Stimulated activated naive CD8-positive, alpha-beta T cell treated with anti-CD3 and anti-CD28 coated beads, Interleukin-15, Interleukin-2, amounts not matched to agents 100 U/mL and 50 U/mL, for 24 hours (primary cell): ENCODE results near the gene GPALPP1.
A peak's percentile ranks its signal among the peaks of the same experiment; 100 is the strongest.
"Not testable (repeated sequence)": the region's sequence is repeated elsewhere in the genome, so short reads cannot be mapped to it uniquely, and the experiment has no call there.

Source experiments
- ATAC-seq: fragments of 150-1000 bp; cut with Tn5 transposase; one replicate; pipeline ENCODE4 v1.10.0; 2021
- DNase-seq: peaks from one replicate; pipeline ENCODE4 v3.0.0; 2021

The GPALPP1 gene

DNA sequence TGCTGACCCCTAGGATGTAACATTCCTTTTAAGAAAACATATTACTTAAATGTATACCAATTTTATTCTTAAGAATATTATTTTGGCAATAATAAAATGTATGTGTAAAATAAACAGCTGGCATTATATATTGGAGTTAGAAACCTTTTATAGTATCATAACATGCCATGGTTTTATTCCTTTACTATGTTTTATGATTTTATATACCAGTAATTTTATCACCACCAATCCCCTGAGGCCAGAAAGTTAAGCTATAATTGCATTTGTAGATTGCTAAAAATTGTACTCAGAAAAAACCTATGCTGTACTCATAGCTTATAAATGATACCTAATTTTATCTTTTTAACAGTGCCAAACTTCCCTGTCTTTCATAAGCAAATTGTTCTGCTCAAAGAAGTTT is 17.9 kb downstream of the GPALPP1 start:
- DNase-seq (no peak), ATAC-seq (no peak)

DNA sequence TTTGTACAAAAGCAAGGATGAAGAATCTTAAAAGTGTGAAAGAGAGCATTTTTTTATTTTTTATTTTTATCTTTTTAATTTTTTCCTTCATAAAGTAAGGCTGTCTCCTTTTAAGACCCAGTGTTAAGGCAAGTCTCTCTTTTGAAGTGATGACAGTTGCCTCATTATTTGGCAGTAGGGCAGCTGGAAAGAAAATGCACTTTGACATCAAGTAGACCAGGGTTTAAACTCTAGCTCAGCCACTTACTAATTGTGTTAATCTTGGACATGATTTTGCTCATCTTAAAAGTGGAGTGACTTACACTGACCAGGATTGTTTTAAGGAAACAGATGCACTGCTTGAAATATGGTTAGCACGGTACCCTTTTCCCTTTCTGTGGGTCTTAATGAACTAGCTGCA is 18.5 kb downstream of the GPALPP1 start:
- DNase-seq (no peak), ATAC-seq (no peak)

DNA sequence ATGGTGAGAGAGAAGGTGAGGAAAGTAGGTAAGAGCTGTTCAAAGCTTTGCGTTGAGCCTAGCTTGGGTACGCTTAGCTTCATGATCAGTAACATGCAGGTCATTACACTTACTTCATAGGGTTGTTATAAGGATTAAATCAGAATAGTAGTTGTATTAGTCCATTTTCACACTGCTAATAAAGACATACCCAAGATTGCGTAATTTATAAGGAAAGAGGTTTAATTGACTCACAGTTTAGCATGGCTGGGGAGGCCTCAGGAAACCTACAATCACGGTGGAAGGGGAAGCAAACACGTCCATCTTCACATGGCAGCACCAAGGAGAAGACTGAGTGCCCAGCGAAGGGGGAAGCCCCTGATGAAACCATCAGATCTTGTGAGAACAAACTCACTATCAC is 21.9 kb downstream of the GPALPP1 start:
- no peak for DNase-seq

DNA sequence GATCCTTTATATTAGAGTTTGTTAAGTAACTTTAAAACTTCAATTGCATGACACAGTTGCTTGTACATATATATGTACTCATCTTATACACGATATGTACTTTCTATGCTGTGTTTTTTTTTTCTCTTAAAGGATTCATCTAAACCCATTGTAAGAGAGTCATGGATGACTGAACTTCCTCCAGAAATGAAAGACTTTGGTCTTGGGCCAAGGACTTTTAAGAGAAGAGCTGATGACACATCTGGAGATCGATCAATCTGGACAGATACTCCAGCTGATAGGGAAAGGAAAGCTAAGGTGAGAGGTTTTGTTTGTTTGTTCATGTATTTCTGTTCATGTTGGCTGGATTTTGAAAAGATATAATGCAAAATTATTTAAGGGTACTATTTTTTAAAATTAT is 26.0 kb downstream of the GPALPP1 start:
- ATAC-seq: no peak
- no peak for DNase-seq

More for the DNA sequence above, 21.9 kb downstream of the GPALPP1 start:
- ATAC-seq: no peak

DNA sequence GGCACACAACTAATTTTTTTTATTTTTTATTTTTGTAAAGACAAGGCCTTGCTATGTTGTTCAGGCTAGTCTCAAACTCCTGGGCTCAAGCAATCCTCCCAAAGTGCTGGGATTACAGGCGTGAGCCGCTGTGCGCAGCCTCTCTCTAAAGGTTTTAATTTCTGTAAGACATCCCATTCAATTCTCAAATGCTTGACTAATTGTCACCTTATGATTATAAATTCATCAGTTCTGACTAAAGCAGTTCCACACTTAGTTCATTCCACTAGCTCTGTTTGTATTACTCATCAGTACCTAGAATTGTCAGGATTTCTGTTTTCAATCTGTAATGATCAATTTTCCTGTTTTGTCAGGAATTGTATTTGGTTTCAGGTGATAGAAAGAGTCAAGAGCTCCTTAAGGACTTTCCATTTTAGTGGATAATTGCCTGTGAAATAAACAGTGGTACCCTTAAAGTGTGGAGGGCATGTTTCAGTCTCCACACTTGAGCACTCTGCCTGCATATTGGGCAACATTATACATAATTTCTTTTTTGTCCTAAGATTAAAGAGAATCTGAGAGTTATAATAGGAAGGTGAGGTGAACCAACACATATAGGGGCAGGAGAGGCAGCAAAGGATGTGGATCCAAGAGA is 27.6 kb downstream of the GPALPP1 start:
- ATAC-seq (no peak), DNase-seq (no peak)

DNA sequence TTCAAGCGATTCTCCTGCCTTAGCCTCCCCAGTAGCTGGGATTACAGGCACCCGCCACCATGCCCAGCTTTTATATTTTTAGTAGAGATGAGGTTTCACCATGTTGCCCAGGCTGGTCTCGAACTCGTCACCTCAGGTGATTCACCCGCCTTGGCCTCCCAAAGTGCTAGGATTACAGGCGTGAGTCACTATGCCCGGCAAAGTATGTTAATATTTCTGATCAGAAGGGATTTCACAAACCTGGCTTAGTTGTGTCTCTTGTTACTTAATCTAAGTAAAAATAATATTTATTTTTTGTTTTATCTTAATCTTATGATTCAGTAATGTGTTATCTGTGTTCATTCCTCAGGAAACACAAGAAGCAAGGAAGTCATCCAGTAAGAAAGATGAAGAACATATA is 30.6 kb downstream of the GPALPP1 start:
- DNase-seq, ATAC-seq: not testable (repeated sequence)

DNA sequence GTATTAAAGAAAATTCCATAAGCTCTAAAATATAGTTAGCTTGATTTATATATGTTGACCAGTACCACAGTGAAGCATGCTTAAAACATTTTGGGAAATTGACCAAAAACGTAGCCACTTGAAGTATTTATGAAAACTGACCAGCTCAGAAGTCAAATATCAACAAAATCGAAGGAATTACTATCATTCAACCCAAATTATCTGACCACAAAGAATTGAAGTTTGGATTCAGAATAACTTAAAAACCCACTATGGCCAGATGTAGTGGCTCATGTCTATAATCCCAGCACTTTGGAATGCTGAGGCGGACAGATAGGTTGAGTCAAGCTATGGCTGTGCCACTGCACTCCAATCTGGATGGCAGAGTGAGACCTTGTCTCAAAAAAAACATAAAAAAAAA is 31.9 kb downstream of the GPALPP1 start:
- ATAC-seq (no peak), DNase-seq (no peak)

DNA sequence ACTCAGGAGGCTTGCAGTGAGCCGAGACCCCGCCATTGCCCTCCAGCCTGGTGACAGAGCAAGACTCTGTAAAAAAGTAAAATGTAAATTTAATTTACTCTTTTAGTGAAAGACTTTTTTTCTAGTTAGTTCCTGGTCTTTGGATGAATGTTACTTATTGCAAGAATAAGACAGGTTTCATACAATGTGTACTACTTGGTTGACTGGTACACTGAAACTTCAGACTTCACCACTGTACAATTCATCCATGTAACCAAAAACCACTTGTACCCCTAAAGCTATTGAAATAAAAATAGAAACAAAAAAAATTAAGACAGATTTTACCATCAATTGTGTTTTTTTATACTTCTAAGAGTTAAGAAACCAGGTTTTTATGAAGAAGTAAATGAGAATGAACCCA is 35.5 kb downstream of the GPALPP1 start:
- no peak for DNase-seq
- ATAC-seq: no peak

DNA sequence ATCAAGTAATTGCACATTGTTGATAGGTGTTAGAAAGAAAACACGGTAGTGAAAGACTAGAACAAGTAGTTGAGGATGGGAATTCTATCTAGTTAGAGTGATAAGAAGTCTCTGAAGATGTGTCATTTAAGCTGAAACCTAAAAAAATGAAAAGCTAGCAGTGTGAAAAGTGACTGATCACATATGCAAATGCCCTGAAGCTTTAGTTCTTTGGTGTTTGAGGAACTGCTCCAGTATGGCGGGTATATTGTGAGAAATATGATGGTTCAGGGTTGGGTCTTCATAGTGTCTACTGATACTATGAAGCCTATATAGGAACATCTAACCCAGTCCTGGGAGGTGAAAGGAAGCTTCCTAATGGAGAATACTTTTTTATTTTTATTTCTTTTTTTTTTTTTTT is 45.0 kb downstream of the GPALPP1 start:
- DNase-seq (no peak), ATAC-seq (no peak)

DNA sequence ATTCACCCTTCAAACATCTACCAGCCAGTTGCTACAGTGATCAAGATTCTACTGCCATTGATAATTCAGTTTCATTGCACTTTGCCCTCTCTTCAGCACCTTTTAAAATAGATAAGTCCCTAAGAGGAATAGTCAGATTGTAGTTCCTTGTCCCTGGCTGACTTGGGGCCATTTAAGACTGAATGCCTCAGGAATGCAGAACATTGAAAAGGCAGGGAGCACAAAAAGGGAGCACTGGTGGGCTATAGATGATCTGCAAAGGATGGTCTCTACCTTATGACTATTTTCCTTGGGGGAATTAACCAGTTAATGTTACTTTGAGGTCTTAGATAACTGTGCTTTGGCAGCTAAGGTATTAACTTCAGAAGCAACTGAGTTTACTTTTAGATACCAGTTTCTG is 46.9 kb downstream of the GPALPP1 start:
- no peak for ATAC-seq
- no peak for DNase-seq

DNA sequence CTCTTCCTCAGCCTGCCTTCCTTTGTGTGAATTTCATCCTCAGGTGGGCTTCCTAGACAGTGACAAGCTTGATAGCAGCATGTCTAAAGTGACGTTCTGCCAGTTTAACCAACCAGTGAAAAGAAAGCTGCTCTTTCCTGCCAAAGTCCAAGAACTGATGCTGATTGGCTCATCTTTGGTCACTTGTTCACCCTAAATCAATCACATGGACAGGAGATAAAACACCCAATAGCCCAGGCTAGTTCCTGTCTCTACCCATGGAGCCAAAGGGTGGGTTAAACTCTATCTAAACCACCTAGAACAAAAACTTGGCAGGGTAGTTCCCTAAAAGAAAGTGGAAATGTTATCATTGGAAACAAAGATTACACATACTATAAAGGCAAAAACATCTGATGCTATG is 50.8 kb downstream of the GPALPP1 start:
- DNase-seq: no peak
- ATAC-seq: no peak

DNA sequence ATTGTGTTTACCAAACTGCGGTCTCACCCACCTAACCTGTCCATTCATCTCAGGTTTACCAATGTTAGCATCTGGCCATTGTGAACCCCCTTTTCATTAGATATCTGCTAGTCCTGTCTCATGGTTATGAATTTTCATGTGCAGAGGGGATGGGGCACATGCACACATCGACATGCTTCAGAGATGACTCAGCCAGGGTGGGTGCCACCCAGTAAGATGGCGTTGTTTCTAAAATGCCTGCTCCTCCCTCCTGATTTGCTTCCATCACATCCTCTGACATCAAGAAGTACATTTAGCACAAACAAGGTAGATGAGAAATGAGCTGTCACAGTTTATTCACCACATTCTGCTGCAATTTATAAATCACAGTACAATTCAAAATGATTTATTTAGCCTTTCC is 51.3 kb downstream of the GPALPP1 start:
- no peak for DNase-seq
- ATAC-seq: no peak

DNA sequence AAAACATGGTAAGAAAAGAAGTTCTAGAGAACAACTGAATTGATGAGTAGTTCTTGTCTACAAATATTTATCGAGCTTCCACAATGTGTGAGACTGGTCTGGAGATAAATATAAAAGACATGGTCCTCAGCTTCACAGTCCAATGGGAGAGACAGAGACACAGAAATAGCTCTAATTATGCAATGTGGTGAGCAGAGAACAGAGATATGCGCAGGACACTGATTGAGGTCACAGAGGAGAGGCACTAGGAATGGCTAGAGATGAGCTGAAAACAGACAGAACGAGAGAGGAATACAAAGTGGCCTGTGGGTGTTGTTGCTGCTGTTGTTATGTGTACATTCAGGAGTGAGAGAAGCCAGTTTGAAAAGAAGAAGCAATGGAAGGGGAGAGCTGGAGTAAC is 53.2 kb downstream of the GPALPP1 start:
- no peak for ATAC-seq
- no peak for DNase-seq

DNA sequence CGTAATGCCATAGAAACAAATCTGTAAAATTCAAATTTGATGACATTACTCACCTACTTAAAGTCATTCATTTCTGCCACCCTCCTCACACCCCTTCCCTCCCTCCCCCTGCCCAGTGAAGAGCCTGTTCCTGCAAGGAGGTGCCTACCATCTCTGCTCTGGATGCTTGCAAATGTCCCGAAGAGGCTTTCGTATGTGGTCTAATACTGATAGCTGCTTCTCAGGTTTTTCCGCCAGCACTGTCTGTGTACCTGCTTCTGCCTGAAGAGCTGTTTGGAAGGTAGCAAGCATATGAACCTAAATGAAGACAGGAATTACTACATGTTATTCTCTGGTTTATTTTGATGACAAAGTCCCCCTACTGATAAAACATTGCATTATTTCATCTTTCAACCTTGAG is 57.1 kb downstream of the GPALPP1 start:
- no peak for ATAC-seq
- DNase-seq: no peak

DNA sequence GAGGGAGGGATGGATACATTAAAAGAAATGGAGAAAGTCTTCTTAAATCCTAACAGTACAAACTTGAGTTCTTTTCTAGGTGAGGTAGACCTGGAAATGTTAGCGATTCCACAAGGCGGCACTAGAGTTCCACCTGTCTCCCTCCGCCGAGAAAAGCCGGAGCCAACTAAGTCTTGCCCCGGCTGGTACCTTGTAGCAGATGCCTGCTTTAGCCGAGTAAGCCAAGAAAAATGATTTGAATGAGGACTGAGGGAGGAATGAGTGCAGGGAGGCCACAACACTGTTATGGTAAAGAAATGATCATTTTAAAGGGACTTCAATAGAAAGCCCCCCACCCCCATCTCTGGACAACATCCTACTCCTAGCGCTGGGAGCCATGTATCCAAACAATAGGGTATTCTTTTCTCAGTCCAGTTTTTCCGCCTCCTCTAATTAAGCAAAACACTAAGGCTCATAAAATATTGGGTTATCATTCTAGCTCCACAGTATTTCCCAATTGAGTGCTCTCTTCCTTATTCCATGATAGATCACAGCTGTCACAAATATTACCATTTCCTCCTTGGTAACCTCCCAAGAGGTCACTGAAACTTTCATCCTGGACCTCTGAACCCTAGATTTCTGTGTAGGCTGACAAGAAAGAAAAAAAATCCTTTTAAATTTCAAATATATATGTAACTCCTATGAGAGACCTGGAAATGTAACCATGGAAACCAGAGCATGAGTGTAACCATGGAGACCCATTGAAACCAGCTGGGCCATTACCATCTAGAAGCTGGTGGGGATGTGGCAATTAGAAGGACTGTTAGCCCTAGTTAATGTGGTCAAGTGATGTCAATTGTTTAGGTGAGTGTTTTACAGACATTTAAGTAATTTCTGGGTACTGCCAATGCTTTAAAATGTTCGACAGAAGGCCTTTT is 58.3 kb downstream of the GPALPP1 start:
- DNase-seq (peak; percentile 79), ATAC-seq (peak; percentile 78)

DNA sequence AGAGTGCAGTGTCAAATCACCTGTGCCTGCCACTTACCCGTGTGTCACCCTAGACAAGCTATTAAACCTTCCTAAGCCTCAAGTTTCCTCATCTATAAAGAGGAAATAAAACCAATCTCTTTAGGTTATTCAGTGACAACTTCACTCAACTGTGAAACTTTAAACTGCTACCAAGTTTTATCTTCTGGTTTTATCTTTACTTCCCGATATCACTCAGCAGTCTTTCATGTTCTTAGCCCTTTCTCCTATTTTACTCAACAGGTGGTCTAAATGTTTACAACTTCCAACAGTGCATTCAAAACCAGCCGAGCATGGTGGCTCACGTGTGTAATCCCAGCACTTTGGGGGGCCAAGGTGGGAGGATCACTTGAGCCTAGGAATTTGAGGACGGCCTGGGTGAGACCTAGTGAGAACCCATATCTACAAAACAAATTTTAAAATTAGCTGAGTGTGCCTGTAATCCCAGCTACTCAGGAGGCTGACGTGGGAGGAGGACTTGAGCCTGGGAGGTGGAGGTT is 59.6 kb downstream of the GPALPP1 start:
- peak; percentile 69 for ATAC-seq
- no peak for DNase-seq

DNA sequence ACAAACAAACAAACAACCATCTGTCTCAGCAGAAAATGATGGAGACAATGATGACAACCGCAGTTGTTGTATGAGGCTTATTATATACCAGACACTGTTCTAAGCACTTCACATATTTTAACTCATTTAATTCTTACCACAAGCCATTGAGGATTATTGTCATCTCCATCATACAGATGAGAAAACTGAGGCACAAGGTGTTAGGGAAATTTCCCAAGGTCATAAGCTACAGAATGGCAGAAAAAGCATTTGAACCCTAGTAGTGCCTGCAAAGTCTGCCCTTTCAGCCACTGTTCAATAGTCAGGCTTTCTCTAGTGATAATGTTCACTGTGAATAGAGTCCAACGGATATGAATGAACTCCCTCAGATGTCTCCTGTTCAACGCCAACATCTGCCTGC is 60.1 kb downstream of the GPALPP1 start:
- ATAC-seq: no peak
- DNase-seq: no peak

DNA sequence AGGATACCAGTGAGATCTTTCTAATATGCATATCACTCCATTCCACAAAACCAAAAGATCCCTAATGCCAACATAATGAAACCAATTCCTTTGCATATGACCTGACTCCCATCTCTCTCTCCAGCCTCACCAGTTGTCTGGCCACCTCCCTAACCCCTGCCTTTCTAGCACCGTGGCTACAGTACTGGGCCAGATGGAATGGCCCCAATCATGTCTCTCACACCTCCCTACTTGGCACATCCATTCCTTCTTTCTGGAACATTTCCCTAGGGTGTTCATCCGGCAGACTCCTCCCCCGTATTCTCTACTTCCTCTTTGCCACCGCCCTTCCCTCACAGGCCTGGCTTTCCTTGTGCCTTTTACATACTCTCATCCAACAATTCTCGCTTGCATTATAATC is 62.0 kb downstream of the GPALPP1 start:
- DNase-seq (no peak), ATAC-seq (no peak)

DNA sequence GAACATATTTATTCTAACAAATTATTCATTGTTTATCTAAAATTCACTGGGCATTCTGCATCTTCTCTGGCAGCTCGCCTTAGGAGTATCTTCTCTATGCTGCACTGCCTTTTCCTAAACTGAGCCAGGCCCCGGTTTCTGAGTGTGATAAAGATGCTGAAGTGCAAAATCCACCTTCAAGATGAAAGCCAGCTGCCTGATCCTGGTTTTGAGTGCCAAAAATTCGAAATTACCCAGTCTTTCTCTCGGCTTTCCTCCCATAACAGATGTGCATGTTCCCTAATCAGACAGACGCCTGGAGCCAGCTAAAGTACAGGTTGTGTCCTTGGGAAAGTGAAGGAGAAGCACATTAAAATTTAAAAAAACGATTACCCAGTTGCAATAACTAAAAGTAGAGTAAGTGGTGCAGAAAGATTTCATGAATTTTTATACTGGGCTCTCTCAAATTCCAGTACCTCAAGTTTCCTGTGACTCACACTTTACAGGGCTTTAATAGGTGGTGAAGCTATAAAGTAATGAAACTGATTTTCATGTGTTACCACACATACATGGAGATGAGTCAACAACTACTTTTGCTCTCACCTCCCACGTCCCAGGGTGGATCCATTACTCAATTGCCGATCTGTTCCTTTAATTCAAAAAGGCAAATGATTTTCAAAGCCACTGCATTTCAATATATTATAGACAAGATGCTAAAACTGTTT is 66.0 kb downstream of the GPALPP1 start:
- DNase-seq (peak; percentile 58), ATAC-seq (peak; percentile 98)

DNA sequence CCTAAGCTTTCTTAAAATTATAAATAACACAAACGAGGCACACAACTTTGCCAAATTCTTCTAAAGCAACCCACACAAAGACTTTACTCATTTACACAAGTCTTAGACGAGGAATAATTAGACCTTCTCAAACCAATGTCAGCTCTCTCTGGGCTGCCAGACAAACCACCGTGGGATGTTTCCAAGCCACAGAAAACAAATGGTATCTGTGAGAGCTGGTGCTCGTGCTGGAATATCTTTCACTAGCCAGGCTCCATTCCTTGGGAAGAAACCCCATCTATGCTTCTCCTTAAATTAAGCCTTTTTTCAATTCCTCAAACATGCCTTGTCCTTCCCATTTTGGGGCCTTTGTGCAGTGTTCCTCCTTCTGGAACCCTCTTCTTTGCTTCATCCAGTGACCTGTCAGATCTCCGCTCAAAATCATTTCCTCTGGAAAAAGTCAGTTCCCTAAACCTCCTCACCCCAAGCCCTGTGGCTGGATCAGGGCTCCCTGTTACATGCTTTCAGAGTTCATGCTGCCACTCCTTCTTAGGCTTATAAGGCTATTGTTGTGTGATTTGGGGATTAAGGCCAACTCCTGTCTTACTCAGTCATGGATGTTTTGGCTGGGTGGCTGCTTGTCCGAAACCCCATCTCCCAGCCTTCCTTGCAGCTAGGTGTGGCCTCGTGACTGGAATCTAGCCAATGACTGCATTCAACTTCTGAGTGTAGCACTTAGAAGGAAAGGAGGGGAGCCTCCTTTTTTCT is 66.7 kb downstream of the GPALPP1 start:
- peak; percentile 39 for DNase-seq
- peak; percentile 67 for ATAC-seq

DNA sequence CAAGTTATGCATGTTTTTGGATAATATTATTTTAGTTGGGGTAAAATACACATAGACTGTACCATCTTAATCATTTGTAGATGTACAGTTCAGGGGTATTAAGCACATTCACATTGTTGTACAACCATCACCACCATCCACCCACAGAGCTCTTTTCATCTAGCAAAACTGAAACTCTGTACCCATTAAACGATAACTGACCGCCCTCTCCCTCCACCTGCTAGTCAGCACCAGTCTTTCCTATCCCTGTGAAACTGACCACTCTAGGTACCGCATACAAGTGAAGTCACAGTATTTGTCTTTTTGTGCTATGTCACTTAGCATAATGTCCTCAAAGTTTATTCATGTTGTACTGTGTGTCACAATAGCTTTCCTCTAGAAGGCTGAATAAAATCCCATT is 70.7 kb downstream of the GPALPP1 start:
- DNase-seq: no peak
- ATAC-seq: no peak

DNA sequence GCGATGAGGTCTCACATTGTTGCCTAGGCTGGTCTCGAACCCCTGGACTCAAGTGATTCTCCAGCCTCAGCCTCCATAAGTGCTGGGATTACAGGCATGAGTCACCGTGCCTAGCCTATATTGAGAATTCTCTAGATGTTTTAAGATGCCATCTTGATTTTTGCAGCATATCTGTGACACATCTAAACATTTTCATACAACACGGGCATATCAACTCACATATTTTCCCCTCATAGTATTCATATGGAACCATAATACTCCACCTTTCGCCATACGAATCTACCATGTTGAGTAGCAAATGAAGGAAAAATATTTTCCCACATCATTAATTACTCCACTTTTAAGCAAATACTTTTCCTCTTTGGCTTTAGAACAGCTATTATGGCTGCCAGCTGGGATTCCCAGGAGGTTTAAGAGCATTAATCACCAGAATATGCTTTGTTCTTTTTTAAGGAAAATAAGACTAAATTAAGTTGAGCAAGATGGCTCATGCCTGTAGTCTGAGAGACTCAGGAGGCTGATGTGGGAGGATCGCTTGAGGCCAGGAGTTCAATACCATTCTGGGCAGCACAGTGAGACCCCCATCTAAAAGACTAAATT is 74.0 kb downstream of the GPALPP1 start:
- ATAC-seq (no peak), DNase-seq (no peak)
